ENCODE results near the gene RPL36AL. TPM values are rescaled to one million over a fixed set of nuclear protein-coding genes. Genes with fewer than 3 reads are reported as not detected.

Gene RPL36AL
- total RNA-seq, 2 donors from 2014 or later: 170 to 176 TPM

GRCh38 chr14:49598485-49599300, 21.7 kb downstream of the RPL36AL start, which contains the start of gene LRR1:
Gene LRR1, plus strand, starts transcription at chr14:49598940. Its CDS starts 81 bp downstream, at chr14:49599021.
- peak; percentile 28 for TF ChIP-seq POLR2A (IDR thresholded peaks at IDR 0.05)
- TF ChIP-seq CTCF (IDR thresholded peaks at IDR 0.05): no peak
- H3K27me3 ChIP-seq (replicated peaks; ENCODE audit: insufficient read depth): no peaks in the 10 kb centered on the region
- H3K9me3 ChIP-seq: no peaks in the 10 kb centered on the region
- intact Hi-C loops (cut with DNase I): no loop called here
- peak within 1 kb of the TSS; percentile 96 to 97 for H3K27ac ChIP-seq
- no peaks in the 10 kb centered on the region for H3K4me1 ChIP-seq (replicated peaks)
- H3K4me3 ChIP-seq: peak within 1 kb of the TSS; percentile 71 to 76
- no peaks in the 10 kb centered on the region for H3K36me3 ChIP-seq
- under 1% methylated on average over 75 of the region's 77 CpGs for WGBS
- peak; percentile 80 for DNase-seq (ENCODE audit: low spot score)

GRCh38 chr14:49598189-49598484, 22.3 kb downstream of the RPL36AL start:
- TF ChIP-seq POLR2A (IDR thresholded peaks at IDR 0.05): no peak
- no peak for TF ChIP-seq CTCF (IDR thresholded peaks at IDR 0.05)
- TF ChIP-seq POLR2AphosphoS5 (IDR thresholded peaks at IDR 0.05): no peak
- peak; percentile 23 for DNase-seq (ENCODE audit: low spot score)
- Histone ChIP-seq H3K4me3 (peak overlapping the region; percentile 71 to 76), H3K36me3 (no peaks in the 10 kb centered on the region), H3K27me3 (replicated peaks; ENCODE audit: insufficient read depth) (no peaks in the 10 kb centered on the region), H3K9me3 (no peaks in the 10 kb centered on the region), H3K4me1 (replicated peaks) (no peaks in the 10 kb centered on the region), H3K27ac (peak overlapping the region; percentile 96 to 97)
- WGBS: under 1% methylated on average over 15 of the region's 15 CpGs
- intact Hi-C loops (cut with DNase I): no loop called here

GRCh38 chr14:49594347-49595091, 25.9 kb downstream of the RPL36AL start:
- Histone ChIP-seq H3K4me1 (replicated peaks) (no peaks in the 10 kb centered on the region), H3K9me3 (no peaks in the 10 kb centered on the region), H3K4me3 (no peak overlapping the region), H3K27me3 (replicated peaks; ENCODE audit: insufficient read depth) (no peaks in the 10 kb centered on the region), H3K36me3 (no peaks in the 10 kb centered on the region), H3K27ac (no peak overlapping the region)
- intact Hi-C loops (cut with DNase I): no loop called here
- TF ChIP-seq CTCF (IDR thresholded peaks at IDR 0.05): no peak
- TF ChIP-seq POLR2A (IDR thresholded peaks at IDR 0.05): no peak
- TF ChIP-seq POLR2AphosphoS5 (IDR thresholded peaks at IDR 0.05): no peak
- DNase-seq (ENCODE audit: low spot score): no peak
- 42% methylated on average over 4 of the region's 4 CpGs for WGBS

GRCh38 chr14:49593016-49593415, 27.4 kb downstream of the RPL36AL start:
- WGBS: 84% methylated on average over 3 of the region's 3 CpGs
- H3K4me1 ChIP-seq (replicated peaks): no peaks in the 10 kb centered on the region

More at GRCh38 chr14:49593016-49593415, 27.4 kb downstream of the RPL36AL start:
- H3K9me3 ChIP-seq: no peaks in the 10 kb centered on the region
- H3K27me3 ChIP-seq (replicated peaks; ENCODE audit: insufficient read depth): no peaks in the 10 kb centered on the region
- H3K4me3 ChIP-seq: no peak overlapping the region
- DNase-seq (ENCODE audit: low spot score): no peak
- TF ChIP-seq CTCF (IDR thresholded peaks at IDR 0.05): no peak
- no peak for TF ChIP-seq POLR2AphosphoS5 (IDR thresholded peaks at IDR 0.05)
- no peak for TF ChIP-seq POLR2A (IDR thresholded peaks at IDR 0.05)
- intact Hi-C loops (cut with DNase I): no loop called here
- no peaks in the 10 kb centered on the region for H3K36me3 ChIP-seq
- no peak overlapping the region for H3K27ac ChIP-seq
